NCI-H510A (cell line): Measurements from ENCODE around the gene ANKS1A.
"Not testable (repeated sequence)": the region's sequence is repeated elsewhere in the genome, so short reads cannot be mapped to it uniquely, and the experiment has no call there.

Source experiments
- DNase-seq: peaks from one replicate; lab custom pipeline; 2025; lab: John Stamatoyannopoulos, UW

ANKS1A gene

GRCh38 chr6:35124356-35124755 lies 235.3 kb downstream of the ANKS1A start:
- no peak for DNase-seq

DNA sequence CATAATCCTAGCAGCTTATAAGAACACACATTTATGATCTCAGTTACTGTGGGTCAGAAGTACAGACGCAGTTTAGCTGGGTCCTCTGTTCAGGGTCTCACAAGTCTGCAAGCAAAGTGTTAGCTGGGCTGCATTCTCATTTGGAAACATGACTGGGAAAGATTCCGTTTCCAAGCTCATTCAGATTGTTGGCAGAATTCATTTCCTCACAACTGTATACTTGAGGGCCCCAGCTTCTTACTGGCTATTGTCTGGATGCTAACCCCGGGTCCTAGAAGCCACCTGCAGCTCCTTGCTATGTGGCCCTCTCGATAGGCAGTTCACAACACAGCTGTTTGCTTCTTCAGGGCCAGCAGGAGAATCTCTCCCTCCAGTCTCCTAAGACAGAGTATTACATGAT lies 239.0 kb downstream of the ANKS1A start:
- no peak for DNase-seq

- no peak for DNase-seq
Measured at GRCh38 chr6:35128496-35128895, 239.4 kb downstream of the ANKS1A start.

DNA sequence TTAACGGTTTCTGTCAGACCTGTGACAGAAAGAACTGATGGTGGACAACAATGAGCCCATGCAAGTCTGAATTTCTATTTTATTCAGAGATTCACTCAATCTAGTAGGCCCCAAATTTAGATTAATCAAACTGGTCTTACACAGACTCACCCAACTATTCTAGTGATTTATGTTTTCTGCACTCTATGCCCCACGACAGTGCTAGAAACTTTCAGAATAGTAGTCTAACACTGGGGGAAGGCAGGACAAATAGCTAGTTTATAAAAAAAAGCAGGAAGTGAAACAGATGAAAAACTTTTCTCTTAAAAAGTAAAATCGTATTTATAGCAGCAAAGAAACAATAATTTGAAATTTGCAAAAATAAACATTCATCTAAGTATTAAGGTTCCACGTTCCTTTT lies 247.1 kb downstream of the ANKS1A start:
- no peak for DNase-seq

DNA sequence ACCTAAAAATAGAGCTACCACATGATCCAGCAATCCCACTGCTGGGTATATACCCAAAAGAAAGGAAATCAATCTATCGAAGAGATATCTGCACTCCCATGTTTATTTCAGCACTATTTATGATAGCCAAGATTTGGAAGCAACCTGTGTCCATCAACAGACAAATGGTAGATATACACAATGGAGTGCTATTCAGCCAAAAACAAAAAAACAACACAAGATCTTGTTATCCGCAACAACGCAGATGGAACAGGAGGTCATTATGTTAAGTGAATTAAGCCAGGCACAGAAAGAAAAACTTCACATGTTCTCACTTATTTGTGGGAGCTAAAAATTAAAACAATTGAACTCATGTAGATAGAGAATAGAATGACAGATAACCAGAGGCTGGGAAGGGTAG lies 249.1 kb downstream of the ANKS1A start:
- DNase-seq = not testable (repeated sequence)

GRCh38 chr6:35139470-35139869 lies 250.4 kb downstream of the ANKS1A start:
- no peak for DNase-seq

DNA sequence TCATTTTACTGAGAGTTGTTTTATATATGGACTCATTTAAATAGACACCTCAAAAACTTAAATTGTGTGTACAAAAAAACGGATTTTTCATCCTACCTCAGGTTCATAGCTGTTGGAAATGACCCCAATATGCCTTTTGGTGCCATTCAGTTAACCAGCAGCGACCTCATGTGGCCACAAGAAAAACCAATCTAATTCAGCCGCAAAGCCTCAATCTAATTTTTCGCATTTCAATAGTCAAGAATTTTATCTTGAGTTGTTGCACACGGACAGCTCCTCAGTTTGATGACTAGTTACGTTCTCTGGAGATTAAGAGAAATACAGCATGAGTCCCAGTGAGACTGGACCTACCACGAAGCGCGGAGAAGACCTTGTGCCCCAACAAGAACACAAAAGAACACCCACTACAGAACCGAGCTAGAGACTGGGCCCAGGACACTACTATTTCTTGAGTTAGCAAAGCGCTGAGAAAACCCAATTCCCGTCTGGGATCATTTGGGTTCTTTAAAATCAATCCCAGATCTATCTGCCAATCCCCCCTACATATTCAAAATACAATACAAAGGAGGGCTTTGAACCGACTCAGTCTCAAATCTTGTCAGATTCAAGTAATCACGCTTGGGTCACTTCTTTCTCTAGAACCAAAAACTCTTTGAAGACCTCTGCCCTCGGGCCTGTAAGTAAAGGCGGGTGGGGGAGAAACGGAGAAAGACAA lies 251.0 kb downstream of the ANKS1A start:
- DNase-seq = no peak

DNA sequence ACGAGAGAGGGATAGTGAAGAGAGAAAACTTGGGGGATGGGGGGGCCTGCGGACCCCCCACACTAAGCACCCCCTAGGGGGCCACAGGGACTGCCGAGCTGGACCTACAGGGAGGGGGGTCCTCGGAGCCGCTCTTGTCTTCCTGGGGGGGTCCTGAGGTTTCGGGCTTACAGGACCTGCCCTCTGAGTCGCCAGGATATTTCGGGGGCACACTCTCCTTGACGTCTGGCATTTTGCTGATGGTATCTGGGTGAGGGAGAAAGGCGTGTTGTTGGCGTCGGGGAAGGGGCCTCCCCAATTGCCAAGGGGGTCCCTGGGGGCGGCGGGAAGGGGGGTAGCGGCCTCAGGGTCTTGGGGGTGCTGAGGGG lies 251.6 kb downstream of the ANKS1A start:
- no peak for DNase-seq
